ENCODE data around the gene LRRK1. TPM values are rescaled to one million over a fixed set of nuclear protein-coding genes. Genes with fewer than 3 reads are reported as not detected.

LRRK1 gene
- polyA plus RNA-seq, 1 donor from 2014 or later = 13.2 TPM

- H3K9me3 Mint-ChIP-seq = no peaks in the 10 kb centered on the region
- H3K4me3 Mint-ChIP-seq = no peak overlapping the region
- H3K36me3 Mint-ChIP-seq = peaks cover 15% of the 10 kb centered on the region
- H3K27ac Mint-ChIP-seq = no peak overlapping the region
- peaks cover 0 to 6% (median 3%) of the 10 kb centered on the region in 3 donors for H3K4me1 Mint-ChIP-seq
- no peaks in the 10 kb centered on the region for H3K27me3 Mint-ChIP-seq
Observed at GRCh38 chr15:101043911-101044624, 124.9 kb downstream of the LRRK1 start.

GRCh38 chr15:101044625-101045235, 125.6 kb downstream of the LRRK1 start:
- peaks cover 0 to 6% (median 3%) of the 10 kb centered on the region in 3 donors for H3K4me1 Mint-ChIP-seq
- no peak overlapping the region for H3K4me3 Mint-ChIP-seq
- no peaks in the 10 kb centered on the region for H3K9me3 Mint-ChIP-seq
- H3K27me3 Mint-ChIP-seq = no peaks in the 10 kb centered on the region
- peak overlapping the region in 1 of 3 donors; percentile 5 for H3K27ac Mint-ChIP-seq
- peaks cover 15% of the 10 kb centered on the region for H3K36me3 Mint-ChIP-seq

GRCh38 chr15:101045236-101045646, 126.1 kb downstream of the LRRK1 start:
- peaks cover 15% of the 10 kb centered on the region for H3K36me3 Mint-ChIP-seq
- H3K4me1 Mint-ChIP-seq = peaks cover 0 to 6% (median 3%) of the 10 kb centered on the region in 3 donors
- no peaks in the 10 kb centered on the region for H3K27me3 Mint-ChIP-seq
- H3K27ac Mint-ChIP-seq = no peak overlapping the region
- no peaks in the 10 kb centered on the region for H3K9me3 Mint-ChIP-seq
- no peak overlapping the region for H3K4me3 Mint-ChIP-seq

GRCh38 chr15:101045835-101046691, 126.9 kb downstream of the LRRK1 start:
- H3K9me3 Mint-ChIP-seq = no peaks in the 10 kb centered on the region
- H3K36me3 Mint-ChIP-seq = peaks cover 11% of the 10 kb centered on the region
- peaks cover 0 to 6% (median 0%) of the 10 kb centered on the region in 3 donors for H3K4me1 Mint-ChIP-seq
- no peak overlapping the region for H3K27ac Mint-ChIP-seq
- no peaks in the 10 kb centered on the region for H3K27me3 Mint-ChIP-seq
- H3K4me3 Mint-ChIP-seq = no peak overlapping the region

GRCh38 chr15:101046826-101047225, 127.7 kb downstream of the LRRK1 start:
- Mint-ChIP-seq H3K27me3 (no peaks in the 10 kb centered on the region), H3K4me3 (no peak overlapping the region), H3K9me3 (no peaks in the 10 kb centered on the region), H3K4me1 (peaks cover 0 to 6% (median 0%) of the 10 kb centered on the region in 3 donors), H3K36me3 (peaks cover 8% of the 10 kb centered on the region), H3K27ac (peak overlapping the region in 1 of 3 donors; percentile 63)

- no peaks in the 10 kb centered on the region for H3K9me3 Mint-ChIP-seq
- peak overlapping the region in 1 of 4 donors; percentile 25 for H3K4me3 Mint-ChIP-seq
- peak overlapping the region in 1 of 3 donors; percentile 76 for H3K27ac Mint-ChIP-seq
- H3K27me3 Mint-ChIP-seq = no peaks in the 10 kb centered on the region
- peaks cover 0 to 6% (median 0%) of the 10 kb centered on the region in 3 donors for H3K4me1 Mint-ChIP-seq
- peaks cover 6% of the 10 kb centered on the region for H3K36me3 Mint-ChIP-seq
Observed at GRCh38 chr15:101047301-101047781, 128.2 kb downstream of the LRRK1 start.

GRCh38 chr15:101048176-101048575, 129.0 kb downstream of the LRRK1 start:
- peaks cover 0 to 6% (median 0%) of the 10 kb centered on the region in 3 donors for H3K4me1 Mint-ChIP-seq
- peaks cover 6% of the 10 kb centered on the region for H3K36me3 Mint-ChIP-seq
- no peaks in the 10 kb centered on the region for H3K9me3 Mint-ChIP-seq
- H3K4me3 Mint-ChIP-seq = no peak overlapping the region
- H3K27me3 Mint-ChIP-seq = no peaks in the 10 kb centered on the region
- H3K27ac Mint-ChIP-seq = no peak overlapping the region

GRCh38 chr15:101048581-101049030, 129.4 kb downstream of the LRRK1 start:
- Mint-ChIP-seq H3K36me3 (peaks cover 6% of the 10 kb centered on the region), H3K4me3 (no peak overlapping the region), H3K9me3 (no peaks in the 10 kb centered on the region), H3K27ac (no peak overlapping the region), H3K4me1 (peaks cover 0 to 6% (median 0%) of the 10 kb centered on the region in 3 donors), H3K27me3 (no peaks in the 10 kb centered on the region)

GRCh38 chr15:101049282-101049681, 130.1 kb downstream of the LRRK1 start:
- Mint-ChIP-seq H3K27me3 (no peaks in the 10 kb centered on the region), H3K4me3 (no peak overlapping the region), H3K9me3 (no peaks in the 10 kb centered on the region), H3K36me3 (peaks cover 6% of the 10 kb centered on the region), H3K27ac (no peak overlapping the region), H3K4me1 (peaks cover 0 to 6% (median 0%) of the 10 kb centered on the region in 3 donors)

GRCh38 chr15:101049856-101050622, 130.9 kb downstream of the LRRK1 start:
- no peak overlapping the region for H3K4me3 Mint-ChIP-seq
- H3K4me1 Mint-ChIP-seq = peaks cover 0 to 6% (median 0%) of the 10 kb centered on the region in 3 donors
- H3K9me3 Mint-ChIP-seq = no peaks in the 10 kb centered on the region
- H3K27ac Mint-ChIP-seq = no peak overlapping the region
- H3K27me3 Mint-ChIP-seq = no peaks in the 10 kb centered on the region
- peaks cover 2% of the 10 kb centered on the region for H3K36me3 Mint-ChIP-seq

- peaks cover 4% of the 10 kb centered on the region for H3K36me3 Mint-ChIP-seq
- H3K27ac Mint-ChIP-seq = no peak overlapping the region
- H3K9me3 Mint-ChIP-seq = no peaks in the 10 kb centered on the region
- no peaks in the 10 kb centered on the region for H3K27me3 Mint-ChIP-seq
- H3K4me3 Mint-ChIP-seq = no peak overlapping the region
- H3K4me1 Mint-ChIP-seq = peaks cover 0 to 6% (median 0%) of the 10 kb centered on the region in 3 donors
Observed at GRCh38 chr15:101050623-101051290, 131.6 kb downstream of the LRRK1 start.

- Mint-ChIP-seq H3K4me3 (no peak overlapping the region), H3K9me3 (no peaks in the 10 kb centered on the region), H3K4me1 (peaks cover 0 to 5% (median 0%) of the 10 kb centered on the region in 3 donors), H3K27ac (peak overlapping the region in 1 of 3 donors; percentile 76), H3K27me3 (no peaks in the 10 kb centered on the region), H3K36me3 (peaks cover 6% of the 10 kb centered on the region)
Observed at GRCh38 chr15:101051291-101052030, 132.3 kb downstream of the LRRK1 start.

GRCh38 chr15:101052031-101052620, 133.0 kb downstream of the LRRK1 start:
- H3K27ac Mint-ChIP-seq = peak overlapping the region in 1 of 3 donors; percentile 76
- no peak overlapping the region for H3K4me3 Mint-ChIP-seq
- H3K36me3 Mint-ChIP-seq = peaks cover 6% of the 10 kb centered on the region
- H3K9me3 Mint-ChIP-seq = no peaks in the 10 kb centered on the region
- no peaks in the 10 kb centered on the region for H3K27me3 Mint-ChIP-seq
- peaks cover 0 to 4% (median 0%) of the 10 kb centered on the region in 3 donors for H3K4me1 Mint-ChIP-seq
